ENCODE results near the gene INAFM1.

- TF ChIP-seq CTCF (IDR thresholded peaks at IDR 0.05) = no peak
- no peak for TF ChIP-seq POLR2A (IDR thresholded peaks at IDR 0.05)
Measured at GRCh38 chr19:47323409-47323808, 48.7 kb downstream of the INAFM1 start.

Measured in adrenal gland (tissue), 5 donors.